AG09309 (cell line): ENCODE measurements around the gene SPDYC.

ENCODE experiments used
- DNase-seq: peaks from one replicate; pipeline ENCODE4 v3.0.0-alpha.2; 2010; ENCODE audit warnings: low read depth
- H3K4me3 ChIP-seq: 2 replicates; pipeline ENCODE4 v1.5.1; 2011; ENCODE audit warnings: mild to moderate bottlenecking, low read depth, low read length, moderate library complexity; ENCODE audit not compliant: control insufficient read depth
- CTCF ChIP-seq: IDR thresholded peaks from 2 replicates; pipeline ENCODE4 v1.5.1; 2011; ENCODE audit warnings: mild to moderate bottlenecking, low read depth, low read length, inconsistent platforms; ENCODE audit not compliant: insufficient read depth, control insufficient read depth; ENCODE audit errors: missing control alignments

SPDYC gene

GRCh38 chr11:65130631-65131416, 39.2 kb upstream of the SPDYC start:
- DNase-seq = no peak
- TF ChIP-seq CTCF = no peak
- H3K4me3 ChIP-seq = no peak overlapping the region

GRCh38 chr11:65131417-65131776, 38.6 kb upstream of the SPDYC start:
- DNase-seq = no peak
- no peak overlapping the region for H3K4me3 ChIP-seq
- TF ChIP-seq CTCF = no peak

GRCh38 chr11:65131895-65132237, 38.2 kb upstream of the SPDYC start:
- no peak overlapping the region for H3K4me3 ChIP-seq
- no peak for DNase-seq
- TF ChIP-seq CTCF = no peak

- no peak for DNase-seq
- TF ChIP-seq CTCF = no peak
- H3K4me3 ChIP-seq = no peak overlapping the region
Observed at GRCh38 chr11:65132238-65132987, 37.6 kb upstream of the SPDYC start.

GRCh38 chr11:65132988-65133700, 36.9 kb upstream of the SPDYC start:
- no peak for TF ChIP-seq CTCF
- DNase-seq = no peak
- H3K4me3 ChIP-seq = peak overlapping the region; percentile 92

GRCh38 chr11:65133724-65134123, 36.3 kb upstream of the SPDYC start:
- no peak for TF ChIP-seq CTCF
- H3K4me3 ChIP-seq = peak overlapping the region; percentile 92
- no peak for DNase-seq
